ENCODE measurements around the gene PLEKHA5.
"Not testable (repeated sequence)": the region's sequence is repeated elsewhere in the genome, so short reads cannot be mapped to it uniquely, and the experiment has no call there.

The PLEKHA5 gene

DNA sequence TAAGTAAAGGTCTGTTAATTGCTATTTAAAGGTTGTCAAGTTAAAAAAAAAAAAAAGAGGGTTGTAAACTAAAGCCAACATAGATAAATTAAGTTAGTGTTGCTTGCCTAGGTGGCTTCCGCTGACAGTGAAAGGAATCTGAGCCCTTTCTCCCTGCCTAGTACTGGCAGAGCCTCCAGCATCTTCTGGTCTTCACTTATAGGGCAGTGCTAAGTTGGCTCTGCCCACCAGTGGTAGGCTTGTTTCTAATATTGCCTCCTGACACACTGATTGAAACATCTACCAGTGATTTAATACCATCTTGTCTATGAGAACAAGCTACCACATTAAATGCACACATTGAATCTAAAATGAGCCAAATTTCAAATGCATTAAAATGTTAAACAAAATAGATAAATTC is 39.7 kb downstream of the PLEKHA5 start:
- no peak for DNase-seq (ENCODE audit: low read depth)

GRCh38 chr12:19170286-19170685 is 40.8 kb downstream of the PLEKHA5 start:
- DNase-seq (ENCODE audit: low read depth): not testable (repeated sequence)

DNA sequence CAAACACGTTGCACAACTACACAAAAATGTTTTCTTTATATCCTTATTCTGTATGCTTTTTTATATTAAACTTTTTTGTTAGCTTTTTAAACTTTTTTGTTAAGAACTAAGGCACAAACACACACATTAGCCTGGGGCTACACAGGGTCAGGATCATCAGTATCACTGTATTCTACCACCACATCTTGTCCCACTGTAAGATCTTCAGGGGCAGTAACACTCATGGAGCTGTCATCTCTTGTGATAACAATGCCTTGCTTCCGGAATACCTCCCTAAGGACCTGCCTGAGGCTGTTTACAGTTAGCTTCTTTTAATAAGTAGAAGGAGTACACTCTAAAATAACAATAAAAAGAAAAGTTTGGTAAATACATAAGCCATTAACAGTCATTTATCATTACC is 42.2 kb downstream of the PLEKHA5 start:
- DNase-seq (ENCODE audit: low read depth): no peak

DNA sequence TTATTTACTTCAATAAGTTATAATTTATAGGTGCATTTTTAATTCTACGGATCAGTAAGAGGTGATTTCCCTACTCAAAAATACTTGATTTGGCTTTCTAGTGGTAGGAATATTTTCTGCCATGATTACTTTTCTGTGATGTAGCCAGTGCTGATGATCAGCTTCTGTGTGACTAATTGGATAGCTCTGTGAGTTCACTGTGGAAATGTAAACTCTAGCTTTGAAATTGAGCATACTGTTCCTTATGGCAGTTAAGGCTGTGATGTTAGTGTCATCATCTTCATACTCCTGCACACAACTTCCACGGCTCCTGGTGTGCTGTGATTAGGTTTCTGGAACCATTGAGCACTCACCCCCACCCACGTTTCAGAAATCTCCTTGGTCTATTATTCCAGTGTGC is 48.2 kb downstream of the PLEKHA5 start:
- DNase-seq (ENCODE audit: low read depth): no peak

GRCh38 chr12:19179986-19180385 is 50.5 kb downstream of the PLEKHA5 start:
- no peak for DNase-seq (ENCODE audit: low read depth)

DNA sequence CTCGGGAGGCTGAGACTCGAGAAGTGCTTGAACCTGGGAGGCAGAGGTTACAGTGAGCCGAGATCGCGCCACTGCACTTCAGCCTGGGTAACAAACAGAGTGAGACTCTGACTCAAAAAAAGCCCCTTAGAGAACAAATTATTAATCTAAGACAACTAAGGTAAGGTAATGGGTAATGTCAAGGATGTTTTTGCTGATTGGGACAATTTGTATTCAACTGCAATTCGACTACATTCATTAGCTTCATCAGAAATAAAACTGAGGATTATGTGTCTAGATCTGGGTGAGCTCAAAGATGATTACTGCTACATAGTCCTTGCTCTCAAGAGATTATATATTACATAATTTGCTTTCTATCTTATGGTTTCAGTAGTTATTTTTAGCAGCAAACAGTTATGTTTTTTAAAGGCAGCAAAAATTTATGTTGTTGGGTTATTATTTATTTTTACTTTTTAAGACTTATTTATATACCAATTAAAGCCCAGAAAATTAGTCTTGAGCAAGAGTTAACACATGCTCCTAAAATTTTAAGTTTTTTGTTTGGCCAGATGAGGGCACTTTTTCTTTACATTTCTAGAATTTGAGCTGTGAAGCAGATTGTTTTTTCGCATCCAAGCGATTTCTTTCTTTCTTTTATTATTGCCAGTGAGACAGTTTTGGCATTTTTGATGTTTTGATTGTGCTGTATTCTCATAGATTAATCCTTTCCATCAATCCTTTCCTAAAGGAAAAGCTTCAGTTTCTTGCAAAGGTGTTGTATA is 52.3 kb downstream of the PLEKHA5 start:
- DNase-seq (ENCODE audit: low read depth): no peak

DNA sequence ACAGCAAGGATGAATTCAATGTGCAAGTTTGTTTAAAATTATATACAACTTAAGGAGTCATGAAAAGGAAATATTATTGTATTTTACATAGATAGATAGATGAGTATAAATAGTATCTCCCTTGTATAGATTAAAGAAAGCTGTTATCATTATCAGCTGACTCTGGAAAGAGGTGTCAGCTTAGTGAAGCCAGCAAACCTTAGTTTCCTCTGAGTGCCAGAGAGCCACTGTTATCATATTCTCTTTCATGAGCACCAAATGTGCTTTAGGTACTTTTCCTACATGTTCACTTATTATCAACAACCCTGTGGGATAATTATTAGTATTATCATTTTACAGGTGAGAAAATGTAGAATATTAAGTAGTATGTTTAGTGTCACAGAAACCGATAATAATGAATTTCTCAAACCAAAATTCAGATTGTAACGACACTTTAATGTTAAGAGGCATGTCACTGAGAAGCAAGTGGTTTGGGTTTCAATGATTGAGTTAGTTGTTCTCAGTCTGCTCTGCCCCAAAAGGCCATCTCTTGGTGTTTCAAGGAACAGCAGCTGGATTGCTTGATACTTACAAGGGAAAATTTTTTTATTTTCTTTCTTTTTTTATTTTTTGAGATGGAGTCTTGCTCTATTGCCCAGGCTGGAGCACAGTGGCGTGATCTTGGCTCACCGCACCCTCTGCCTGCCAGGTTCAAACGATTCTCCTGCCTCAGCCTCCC is 53.7 kb downstream of the PLEKHA5 start:
- DNase-seq (ENCODE audit: low read depth): no peak

DNA sequence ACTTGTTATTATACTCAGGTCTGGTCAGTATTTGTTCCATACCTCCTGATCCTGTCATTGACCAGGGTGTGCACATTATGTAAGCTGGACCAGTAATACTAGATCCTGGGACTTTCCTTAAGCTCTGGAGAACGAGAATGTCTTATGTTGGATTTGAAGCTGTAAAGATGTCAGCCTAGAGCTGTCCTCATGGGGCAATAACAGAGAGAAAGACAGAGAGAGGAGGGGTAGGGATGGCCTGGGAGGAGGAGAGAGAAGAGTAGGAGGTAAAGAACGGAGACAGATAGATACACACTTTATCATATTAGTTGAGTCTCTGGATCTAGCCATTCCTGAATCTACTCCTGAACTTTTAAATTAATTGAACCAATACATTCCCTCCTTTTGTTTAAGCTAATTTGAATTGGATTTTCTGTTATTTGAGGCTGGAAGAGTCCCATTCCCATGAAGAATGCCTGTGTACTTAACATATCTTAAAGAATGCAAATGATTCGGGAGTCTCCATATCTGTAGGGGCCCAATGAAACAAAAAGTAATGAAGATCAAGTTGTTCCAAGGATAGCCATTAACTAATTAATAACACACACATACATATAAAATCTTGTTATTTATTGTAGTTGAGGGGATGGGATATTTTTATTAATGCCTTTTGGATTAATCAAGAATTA is 55.9 kb downstream of the PLEKHA5 start:
- DNase-seq (ENCODE audit: low read depth): no peak

DNA sequence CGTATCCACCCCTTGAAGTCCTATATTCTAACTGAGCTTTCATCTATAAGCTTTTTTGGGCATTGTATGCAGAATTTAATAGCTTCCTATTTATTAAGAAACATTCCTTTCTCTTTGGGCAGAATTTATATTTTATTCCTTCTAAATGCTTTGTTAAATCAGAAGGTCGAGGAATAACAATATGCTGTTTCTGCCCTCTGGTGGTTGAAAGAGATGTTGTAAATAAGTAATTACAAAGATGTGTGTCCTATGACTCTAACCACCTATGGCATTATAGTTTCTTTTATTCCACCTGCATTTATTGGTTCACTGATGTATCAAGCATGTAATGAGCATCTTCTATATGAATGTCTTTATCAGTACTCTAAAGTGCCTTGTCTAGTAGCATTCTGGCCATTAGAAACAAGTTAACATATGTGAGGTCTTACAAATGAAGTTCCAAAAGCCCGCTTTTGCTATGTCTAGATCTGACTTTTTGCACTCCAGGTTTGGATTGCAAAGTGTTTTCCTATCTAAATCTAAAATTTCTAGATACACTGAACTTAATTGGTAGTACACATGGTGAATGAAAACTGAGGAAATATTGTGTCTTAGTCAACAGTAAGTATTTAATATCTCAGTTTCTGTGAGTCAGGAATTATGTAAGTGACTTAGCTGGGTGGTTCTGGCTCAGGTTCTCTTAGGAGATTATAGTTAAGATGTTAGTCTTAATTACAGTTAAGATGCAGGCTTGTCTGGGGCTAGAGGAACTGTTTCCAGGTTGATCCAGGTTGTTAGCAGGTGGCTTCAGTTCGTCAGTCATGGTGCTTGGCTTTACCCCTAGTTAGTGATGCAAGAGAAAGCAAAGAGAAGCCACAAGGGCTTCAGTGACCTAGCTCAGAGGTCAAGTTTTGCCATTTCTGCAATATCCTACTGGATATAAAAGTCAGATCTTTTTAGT is 57.5 kb downstream of the PLEKHA5 start:
- no peak for DNase-seq (ENCODE audit: low read depth)

- DNase-seq (ENCODE audit: low read depth): no peak
Observed at GRCh38 chr12:19189522-19189921, 60.0 kb downstream of the PLEKHA5 start.

- DNase-seq (ENCODE audit: low read depth): no peak
Observed at GRCh38 chr12:19190292-19191031, 60.9 kb downstream of the PLEKHA5 start.

DNA sequence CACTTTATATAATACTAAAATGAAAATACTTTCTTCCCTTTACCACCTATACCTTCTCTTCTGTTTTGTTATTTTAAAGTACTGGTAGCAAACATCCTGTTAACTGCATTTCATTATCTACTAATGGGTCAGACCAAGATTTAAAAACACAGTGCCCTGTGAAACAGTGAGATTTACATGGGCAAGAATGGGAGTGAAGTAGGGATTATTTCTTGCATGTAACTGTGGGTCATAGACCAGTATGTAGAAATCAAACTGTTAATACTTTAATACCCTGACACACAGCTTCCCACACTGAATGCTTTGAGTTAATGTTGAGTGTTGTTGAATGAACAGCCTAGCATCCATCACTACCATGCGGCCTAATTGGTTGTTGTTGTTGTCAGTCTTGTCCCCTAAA is 61.6 kb downstream of the PLEKHA5 start:
- DNase-seq (ENCODE audit: low read depth): no peak

DNA sequence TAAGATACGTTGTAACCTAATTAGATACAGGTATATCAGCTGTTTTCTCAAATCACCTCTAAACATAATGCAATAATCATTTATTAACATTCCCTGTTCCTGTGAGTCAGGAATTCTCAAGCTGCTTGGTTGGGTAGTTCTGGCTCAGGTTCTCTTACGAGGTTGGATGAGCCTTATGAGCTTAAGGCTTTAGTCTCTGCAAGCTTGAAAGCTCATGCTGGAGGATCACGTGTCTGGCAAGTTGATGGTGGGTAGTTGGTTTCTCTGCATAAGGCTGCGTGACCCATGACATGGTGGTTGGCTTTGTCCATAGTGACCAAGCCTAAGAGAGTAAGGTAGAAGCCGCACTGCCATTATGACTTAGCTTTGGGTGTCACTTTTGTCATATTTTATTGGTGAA is 62.0 kb downstream of the PLEKHA5 start:
- no peak for DNase-seq (ENCODE audit: low read depth)

DNA sequence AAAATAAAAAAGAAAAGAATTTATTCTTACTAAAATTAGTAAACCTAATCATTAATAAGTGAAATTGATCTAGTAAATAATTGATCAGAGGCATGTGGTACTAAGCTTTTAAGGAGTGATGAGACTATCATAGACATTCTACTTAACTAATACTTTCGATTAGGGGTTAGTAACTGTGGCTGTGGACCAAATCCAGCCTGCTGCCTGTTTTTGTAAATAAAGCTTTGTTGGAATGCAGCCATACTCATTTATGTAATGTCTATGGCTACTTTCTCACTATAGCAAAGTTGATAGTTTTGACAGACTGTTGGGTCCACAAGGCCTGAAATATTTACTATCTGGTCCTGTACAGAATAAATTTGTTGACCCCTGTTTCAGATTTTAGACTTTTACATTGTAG is 63.2 kb downstream of the PLEKHA5 start:
- no peak for DNase-seq (ENCODE audit: low read depth)

GRCh38 chr12:19194963-19195362 is 65.4 kb downstream of the PLEKHA5 start:
- no peak for DNase-seq (ENCODE audit: low read depth)

DNA sequence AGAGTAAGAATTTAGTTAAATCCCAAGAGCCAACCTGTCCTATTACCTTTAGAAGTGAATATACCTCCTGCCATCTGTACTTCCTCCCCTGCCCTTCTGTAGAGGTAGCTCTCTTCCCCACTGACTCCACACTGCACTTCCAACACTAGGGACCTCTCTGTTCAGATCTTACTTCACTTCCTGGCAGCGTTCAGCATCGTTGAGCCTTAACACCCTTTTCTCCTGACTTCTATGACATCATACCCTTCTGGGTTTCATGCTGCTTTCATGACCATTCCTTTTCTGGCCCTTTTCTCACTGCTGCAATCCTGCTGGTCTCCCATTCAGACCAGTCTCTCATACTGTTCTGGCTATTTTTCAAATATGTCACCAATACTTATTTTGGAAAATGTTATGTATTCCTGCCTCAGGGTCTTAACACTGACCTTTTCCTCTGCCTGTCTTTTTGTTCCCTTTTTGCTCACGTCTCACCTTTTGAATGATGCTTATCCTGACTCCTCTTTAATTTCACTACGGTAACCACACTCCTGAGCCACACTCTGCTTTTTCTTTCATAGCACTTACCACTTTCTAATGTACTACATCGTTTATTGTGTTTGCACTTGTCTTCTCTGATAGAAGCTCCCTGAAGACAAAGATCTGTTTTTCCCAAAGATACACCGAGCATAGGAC is 67.6 kb downstream of the PLEKHA5 start:
- no peak for DNase-seq (ENCODE audit: low read depth)

GRCh38 chr12:19198272-19198671 is 68.7 kb downstream of the PLEKHA5 start:
- no peak for DNase-seq (ENCODE audit: low read depth)

- no peak for DNase-seq (ENCODE audit: low read depth)
Observed at GRCh38 chr12:19199332-19199731, 69.8 kb downstream of the PLEKHA5 start.

- DNase-seq (ENCODE audit: low read depth): no peak
Observed at GRCh38 chr12:19200261-19200660, 70.7 kb downstream of the PLEKHA5 start.

GRCh38 chr12:19201661-19202060 is 72.1 kb downstream of the PLEKHA5 start:
- DNase-seq (ENCODE audit: low read depth): peak; percentile 58

- DNase-seq (ENCODE audit: low read depth): no peak
Observed at GRCh38 chr12:19203013-19203412, 73.5 kb downstream of the PLEKHA5 start.
